ENCODE measurements around the gene RABAC1. TPM values are rescaled to one million over a fixed set of nuclear protein-coding genes. Genes with fewer than 3 reads are reported as not detected.

RABAC1 gene
- total RNA-seq, 1 donor from 2014 or later = 257 TPM

DNA sequence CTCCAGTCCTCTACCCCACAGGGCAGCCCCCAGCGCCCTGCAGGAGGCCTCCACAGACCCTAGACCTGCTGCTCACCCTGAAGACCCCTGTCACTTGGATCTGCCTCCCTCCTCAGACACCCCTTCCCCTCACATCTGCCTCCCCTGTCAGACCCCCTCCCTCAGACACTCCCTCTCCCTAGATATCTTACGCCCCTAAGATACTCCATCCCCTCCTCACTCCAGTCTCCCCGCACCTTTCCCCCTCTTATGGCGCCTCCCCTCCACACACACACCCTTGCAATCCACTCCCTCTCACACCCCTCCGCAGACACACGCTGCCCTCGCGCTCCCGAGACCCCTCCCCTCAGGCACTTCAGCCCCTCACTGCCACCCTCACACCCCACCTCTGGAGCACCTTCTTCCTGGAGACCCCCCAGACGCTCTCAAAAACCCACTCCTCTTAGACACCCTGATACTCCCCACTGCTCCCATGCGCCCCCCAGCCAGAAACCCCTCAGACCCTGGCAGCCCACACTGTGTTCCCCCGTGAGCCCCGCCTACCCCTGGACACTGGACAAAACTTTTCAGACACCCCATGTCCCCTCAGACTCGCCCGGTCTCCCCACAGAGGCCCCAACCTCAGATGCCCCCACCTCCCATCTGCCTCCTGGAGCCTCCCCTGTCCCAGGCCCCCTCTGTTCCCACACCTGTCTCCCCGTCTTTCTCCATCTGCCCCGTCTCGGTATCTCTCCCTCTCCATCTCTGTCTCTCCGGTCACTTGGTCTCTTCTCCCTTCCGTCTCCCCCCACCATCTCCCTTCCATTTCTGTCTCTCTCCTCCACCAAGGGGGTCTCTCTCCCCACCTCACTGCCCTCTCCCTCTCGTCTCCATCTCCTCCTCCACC, 45.3 kb downstream of the RABAC1 start:
- no peak for FAIRE-seq
- H3K4me3 Mint-ChIP-seq (ENCODE audit: unreplicated experiment) = no peak overlapping the region

DNA sequence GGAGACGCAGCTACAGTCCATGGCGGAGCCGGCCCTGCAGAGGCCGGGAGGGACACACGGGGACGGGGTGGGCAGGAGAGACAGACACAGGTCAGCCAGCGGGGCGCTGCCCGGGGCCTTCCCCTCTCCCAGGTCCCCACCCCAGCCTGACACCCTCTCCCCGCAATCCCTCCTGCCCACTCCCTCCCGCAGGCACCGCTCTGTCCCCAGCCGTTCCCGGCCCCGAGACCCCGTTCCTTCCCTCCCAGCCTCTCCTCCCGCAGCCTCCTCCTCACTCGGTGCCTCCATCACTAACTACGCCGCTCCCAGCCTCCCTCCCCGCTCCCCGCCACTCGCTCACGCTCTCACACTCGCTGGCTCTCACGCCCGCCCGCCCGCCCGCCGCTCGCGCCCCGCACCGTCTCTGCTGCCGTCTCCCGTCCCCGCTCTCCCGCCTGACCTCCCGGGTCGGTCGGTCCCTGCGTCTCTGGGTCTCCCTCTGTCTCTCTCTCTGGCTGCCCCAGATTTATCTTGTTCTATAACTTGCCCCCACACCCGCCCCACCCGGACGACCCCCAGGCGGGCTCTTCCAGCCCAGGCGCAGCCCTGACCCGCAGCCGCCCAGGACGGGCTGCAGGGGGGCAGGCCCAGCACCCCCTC, 46.1 kb downstream of the RABAC1 start:
- H2AFZ ChIP-seq (ENCODE audit: low read depth, low read length) = no peak overlapping the region
- no peaks in the 10 kb centered on the region for H3K4me1 Mint-ChIP-seq (ENCODE audit: low read depth, unreplicated experiment)
- H3K9ac ChIP-seq (ENCODE audit: low read length) = no peak overlapping the region
- H3K9me3 Mint-ChIP-seq (ENCODE audit: unreplicated experiment) = peaks cover 2% of the 10 kb centered on the region
- peaks cover 58% of the 10 kb centered on the region for H3K27me3 ChIP-seq (ENCODE audit: insufficient read depth, low read length)
- no peak overlapping the region for H3K27ac Mint-ChIP-seq (ENCODE audit: unreplicated experiment)
- DNase-seq (ENCODE audit: low read depth) = no peak
- H3K4me1 ChIP-seq (ENCODE audit: insufficient read depth, low read length) = no peaks in the 10 kb centered on the region
- no peak overlapping the region for H3K4me2 ChIP-seq (ENCODE audit: low read length)
- TF ChIP-seq, protein P1, sequence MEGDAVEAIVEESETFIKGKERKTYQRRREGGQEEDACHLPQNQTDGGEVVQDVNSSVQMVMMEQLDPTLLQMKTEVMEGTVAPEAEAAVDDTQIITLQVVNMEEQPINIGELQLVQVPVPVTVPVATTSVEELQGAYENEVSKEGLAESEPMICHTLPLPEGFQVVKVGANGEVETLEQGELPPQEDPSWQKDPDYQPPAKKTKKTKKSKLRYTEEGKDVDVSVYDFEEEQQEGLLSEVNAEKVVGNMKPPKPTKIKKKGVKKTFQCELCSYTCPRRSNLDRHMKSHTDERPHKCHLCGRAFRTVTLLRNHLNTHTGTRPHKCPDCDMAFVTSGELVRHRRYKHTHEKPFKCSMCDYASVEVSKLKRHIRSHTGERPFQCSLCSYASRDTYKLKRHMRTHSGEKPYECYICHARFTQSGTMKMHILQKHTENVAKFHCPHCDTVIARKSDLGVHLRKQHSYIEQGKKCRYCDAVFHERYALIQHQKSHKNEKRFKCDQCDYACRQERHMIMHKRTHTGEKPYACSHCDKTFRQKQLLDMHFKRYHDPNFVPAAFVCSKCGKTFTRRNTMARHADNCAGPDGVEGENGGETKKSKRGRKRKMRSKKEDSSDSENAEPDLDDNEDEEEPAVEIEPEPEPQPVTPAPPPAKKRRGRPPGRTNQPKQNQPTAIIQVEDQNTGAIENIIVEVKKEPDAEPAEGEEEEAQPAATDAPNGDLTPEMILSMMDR (IDR thresholded peaks at IDR 0.05; ENCODE audit: insufficient read depth, low read depth, low read length) = no peak
- TF ChIP-seq EZH2 (IDR thresholded peaks at IDR 0.05; ENCODE audit: insufficient read depth, low read length) = peak; percentile 37
- no peak for FAIRE-seq
- no peak overlapping the region for H3K27ac ChIP-seq (ENCODE audit: low read depth, low read length)
- H4K20me1 ChIP-seq (ENCODE audit: insufficient read depth, low read length) = peaks cover 39% of the 10 kb centered on the region
- no peaks in the 10 kb centered on the region for H3K36me3 ChIP-seq (ENCODE audit: insufficient read depth, low read length)
- H3K9me3 ChIP-seq (ENCODE audit: insufficient read depth, low read depth, low read length) = peaks cover 3% of the 10 kb centered on the region
- no peaks in the 10 kb centered on the region for H3K36me3 Mint-ChIP-seq (ENCODE audit: low read depth, unreplicated experiment)
- no peak overlapping the region for H3K4me3 Mint-ChIP-seq (ENCODE audit: unreplicated experiment)
- no peaks in the 10 kb centered on the region for H3K79me2 ChIP-seq (ENCODE audit: insufficient read depth, low read length)
- H3K4me3 ChIP-seq (ENCODE audit: insufficient read depth, low read depth, low read length) = no peak overlapping the region
- H3K27me3 Mint-ChIP-seq (ENCODE audit: low read depth, unreplicated experiment) = peaks cover 30% of the 10 kb centered on the region

More for the DNA sequence above, 45.3 kb downstream of the RABAC1 start:
- Histone ChIP-seq H3K4me2 (ENCODE audit: low read length) (no peak overlapping the region), H3K9me3 (ENCODE audit: insufficient read depth, low read depth, low read length) (peaks cover 8% of the 10 kb centered on the region), H2AFZ (ENCODE audit: low read depth, low read length) (no peak overlapping the region), H3K4me3 (ENCODE audit: insufficient read depth, low read depth, low read length) (no peak overlapping the region), H3K36me3 (ENCODE audit: insufficient read depth, low read length) (no peaks in the 10 kb centered on the region), H3K27ac (ENCODE audit: low read depth, low read length) (no peak overlapping the region), H3K4me1 (ENCODE audit: insufficient read depth, low read length) (no peaks in the 10 kb centered on the region), H4K20me1 (ENCODE audit: insufficient read depth, low read length) (peaks cover 45% of the 10 kb centered on the region), H3K27me3 (ENCODE audit: insufficient read depth, low read length) (peaks cover 66% of the 10 kb centered on the region), H3K79me2 (ENCODE audit: insufficient read depth, low read length) (no peaks in the 10 kb centered on the region), H3K9ac (ENCODE audit: low read length) (no peak overlapping the region)
- no peaks in the 10 kb centered on the region for H3K36me3 Mint-ChIP-seq (ENCODE audit: low read depth, unreplicated experiment)
- TF ChIP-seq, protein P1 (IDR thresholded peaks at IDR 0.05; ENCODE audit: insufficient read depth, low read depth, low read length) = no peak
- peak; percentile 61 for TF ChIP-seq EZH2 (IDR thresholded peaks at IDR 0.05; ENCODE audit: insufficient read depth, low read length)
- H3K27me3 Mint-ChIP-seq (ENCODE audit: low read depth, unreplicated experiment) = peaks cover 30% of the 10 kb centered on the region
- peaks cover 2% of the 10 kb centered on the region for H3K9me3 Mint-ChIP-seq (ENCODE audit: unreplicated experiment)
- DNase-seq (ENCODE audit: low read depth) = no peak
- no peaks in the 10 kb centered on the region for H3K4me1 Mint-ChIP-seq (ENCODE audit: low read depth, unreplicated experiment)
- H3K27ac Mint-ChIP-seq (ENCODE audit: unreplicated experiment) = no peak overlapping the region
